OCI-LY1 (cell line): ENCODE data around the gene GAPDHS.

Source experiments
- EZH2 ChIP-seq: fragments of 200-600 bp; sonication (generic), shearing (Covaris generic); IDR thresholded peaks from 2 replicates; pipeline ENCODE4 v1.8.0; 2017; ENCODE audit warnings: borderline replicate concordance, mixed run types, mild to moderate bottlenecking, antibody characterized with exemption, low read length, moderate library complexity, mixed read lengths
- TF ChIP-seq, protein P1 (sequence below): fragments of 200-600 bp; sonication (generic), shearing (Covaris generic); IDR thresholded peaks from 2 replicates; pipeline ENCODE4 v1.5.1; 2017; ENCODE audit warnings: mild to moderate bottlenecking, antibody characterized with exemption, low read length, moderate library complexity, mixed read lengths

DNA sequence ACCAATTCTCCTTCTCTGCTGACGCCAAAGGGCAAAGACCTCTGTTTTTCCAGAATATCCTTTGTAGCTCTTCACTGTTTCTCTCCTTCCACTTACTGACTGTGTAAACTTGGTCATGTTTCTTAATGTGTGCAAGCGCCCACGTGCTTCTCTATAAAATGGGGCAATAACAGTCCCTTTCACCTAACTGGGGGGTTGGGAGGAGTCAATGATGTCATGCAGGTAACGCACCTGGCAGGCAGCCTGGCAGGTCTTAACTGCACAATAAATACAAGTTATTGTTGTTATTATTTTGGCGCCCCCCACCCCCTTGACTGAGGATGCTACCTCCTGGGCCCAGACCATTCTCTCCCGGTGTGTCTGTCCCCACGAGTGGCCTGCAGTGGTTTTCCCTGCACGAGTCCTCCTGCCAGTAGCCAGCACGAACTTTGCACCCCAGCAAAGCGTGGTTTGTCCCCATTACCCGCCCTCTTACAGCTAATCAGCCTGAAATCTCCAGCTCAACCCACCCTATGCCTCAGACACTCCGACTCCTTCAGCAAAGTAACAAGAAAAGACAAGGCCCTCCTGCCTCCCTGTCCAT lies 10.4 kb upstream of the GAPDHS start:
- TF ChIP-seq, protein P1, sequence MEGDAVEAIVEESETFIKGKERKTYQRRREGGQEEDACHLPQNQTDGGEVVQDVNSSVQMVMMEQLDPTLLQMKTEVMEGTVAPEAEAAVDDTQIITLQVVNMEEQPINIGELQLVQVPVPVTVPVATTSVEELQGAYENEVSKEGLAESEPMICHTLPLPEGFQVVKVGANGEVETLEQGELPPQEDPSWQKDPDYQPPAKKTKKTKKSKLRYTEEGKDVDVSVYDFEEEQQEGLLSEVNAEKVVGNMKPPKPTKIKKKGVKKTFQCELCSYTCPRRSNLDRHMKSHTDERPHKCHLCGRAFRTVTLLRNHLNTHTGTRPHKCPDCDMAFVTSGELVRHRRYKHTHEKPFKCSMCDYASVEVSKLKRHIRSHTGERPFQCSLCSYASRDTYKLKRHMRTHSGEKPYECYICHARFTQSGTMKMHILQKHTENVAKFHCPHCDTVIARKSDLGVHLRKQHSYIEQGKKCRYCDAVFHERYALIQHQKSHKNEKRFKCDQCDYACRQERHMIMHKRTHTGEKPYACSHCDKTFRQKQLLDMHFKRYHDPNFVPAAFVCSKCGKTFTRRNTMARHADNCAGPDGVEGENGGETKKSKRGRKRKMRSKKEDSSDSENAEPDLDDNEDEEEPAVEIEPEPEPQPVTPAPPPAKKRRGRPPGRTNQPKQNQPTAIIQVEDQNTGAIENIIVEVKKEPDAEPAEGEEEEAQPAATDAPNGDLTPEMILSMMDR = no peak
- TF ChIP-seq EZH2 = no peak
